Body of pancreas (tissue), 4 donors: ENCODE results near the gene KCNT2. TPM values are rescaled to one million over a fixed set of nuclear protein-coding genes. Genes with fewer than 3 reads are reported as not detected.

ENCODE experiments used
- ATAC-seq: fragments of 150-250 bp; one replicate; pipeline ENCODE4 v1.9.1; 2016
- DNase-seq, 4 donors: peaks; one replicate each; pipeline ENCODE4 v3.0.0-alpha.2; 2019
- H3K27ac ChIP-seq, 4 donors: fragments of 200-600 bp; sonication (generic); 1 replicate in 3 of 4; 2 replicates in 1 of 4; pipeline versions ENCODE4 v1.5.1 to v1.6.1; 2016 to 2019; ENCODE audit warnings: mild to moderate bottlenecking in 1 of 4, mixed read lengths in 1 of 4, moderate library complexity in 1 of 4
- H3K27me3 ChIP-seq, 2 donors: fragments of 200-600 bp; sonication (generic); one replicate each; pipeline ENCODE4 v1.6.0; 2016; ENCODE audit warnings: mild to moderate bottlenecking in 1 of 2
- H3K36me3 ChIP-seq, 2 donors: fragments of 200-600 bp; sonication (generic); replicated peaks in 1 of 2; 2 replicates each; pipeline ENCODE4 v1.5.1; 2016; ENCODE audit warnings: low read depth in 2 of 2; ENCODE audit not compliant: insufficient read depth in 1 of 2
- H3K4me1 ChIP-seq: fragments of 200-600 bp; sonication (generic); one replicate; pipeline ENCODE4 v1.6.0; 2016
- H3K4me3 ChIP-seq, 2 donors: fragments of 200-600 bp; sonication (generic); 1 replicate in 1 of 2; 2 replicates in 1 of 2; pipeline ENCODE4 v1.5.1; 2016 to 2019
- H3K9me3 ChIP-seq, 3 donors: fragments of 200-600 bp; sonication (generic); 1 replicate in 2 of 3; 2 replicates in 1 of 3; pipeline ENCODE4 v1.5.1; 2016
- POLR2A ChIP-seq, 3 donors: fragments of 450-650 bp; IDR thresholded peaks; one replicate each; pipeline ENCODE4 v1.6.1; 2016; ENCODE audit warnings: antibody characterized with exemption in 3 of 3, mild to moderate bottlenecking in 2 of 3
- WGBS, 2 donors: methylation state at CpG; one replicate each; pipeline ENCODE4 v1.1.5; 2017; 5-methylcytosine and 5-hydroxymethylcytosine counted together
- intact Hi-C: fragments of 100-400 bp; cut with DNase I; formaldehyde crosslinking; loops from one replicate; pipeline ENCODE4 v1.15.1; 2023
- total RNA-seq, 2 donors: library from RNA; depleted of rRNA; stranded (reverse); fragments of >200 nt; gene quantifications; one replicate each; pipeline ENCODE4 v1.1.0, GENCODE V29; 2016
- TF ChIP-seq, protein P1 (sequence below), 7 experiments: fragments of 450-650 bp in 4 of 7; fragments of 200-600 bp in 3 of 7; sonication (generic) in 3 of 7; IDR thresholded peaks; one replicate each; pipeline ENCODE4 v1.5.1; 2016 to 2019; ENCODE audit warnings: antibody characterized with exemption in 7 of 7

The KCNT2 gene
- total RNA-seq, 2 donors from 2014 or later: 0.78 to 0.99 TPM

DNA sequence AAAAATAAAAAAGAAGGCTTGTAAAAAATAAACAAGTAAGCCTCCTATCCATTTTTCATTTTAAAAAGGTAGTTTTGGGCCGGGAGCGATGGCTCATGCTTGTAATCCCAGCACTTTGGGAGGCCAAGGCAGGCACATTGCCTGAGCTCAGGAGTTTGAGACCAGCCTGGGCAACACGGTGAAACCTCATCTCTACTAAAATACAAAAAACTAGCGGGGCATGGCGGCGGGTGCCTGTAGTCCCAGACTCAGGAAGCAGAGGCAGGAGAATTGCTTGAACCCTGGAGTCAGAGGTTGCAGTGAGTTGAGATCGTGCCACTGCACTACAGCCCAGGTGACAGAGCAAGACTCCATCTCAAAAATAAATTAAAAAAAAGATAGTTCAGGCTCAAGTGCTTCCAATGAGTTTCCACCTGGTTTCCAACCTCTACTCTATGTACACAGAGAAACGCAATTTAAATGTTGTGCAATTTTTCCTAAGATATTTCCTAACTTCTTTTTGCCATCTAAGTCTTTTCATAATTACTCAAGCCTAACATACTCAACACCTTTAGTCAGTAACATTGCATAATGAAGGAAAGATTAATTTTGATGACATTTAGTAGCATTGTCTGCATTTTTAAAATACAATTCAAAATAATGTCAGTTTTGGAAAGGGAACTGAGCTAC is 106.3 kb downstream of the KCNT2 start:
- DNase-seq: no peak
- H3K4me3 ChIP-seq: no peak overlapping the region
- no peaks in the 10 kb centered on the region for H3K4me1 ChIP-seq
- H3K27me3 ChIP-seq: no peaks in the 10 kb centered on the region
- 75 to 78% methylated on average over 8 of the region's 8 CpGs for WGBS, 2 donors
- intact Hi-C loops: no loop called here
- no peak overlapping the region for H3K27ac ChIP-seq
- no peaks in the 10 kb centered on the region for H3K36me3 ChIP-seq
- ATAC-seq: no peak
- no peak for TF ChIP-seq POLR2A (IDR thresholded peaks at IDR 0.05)
- TF ChIP-seq, protein P1, sequence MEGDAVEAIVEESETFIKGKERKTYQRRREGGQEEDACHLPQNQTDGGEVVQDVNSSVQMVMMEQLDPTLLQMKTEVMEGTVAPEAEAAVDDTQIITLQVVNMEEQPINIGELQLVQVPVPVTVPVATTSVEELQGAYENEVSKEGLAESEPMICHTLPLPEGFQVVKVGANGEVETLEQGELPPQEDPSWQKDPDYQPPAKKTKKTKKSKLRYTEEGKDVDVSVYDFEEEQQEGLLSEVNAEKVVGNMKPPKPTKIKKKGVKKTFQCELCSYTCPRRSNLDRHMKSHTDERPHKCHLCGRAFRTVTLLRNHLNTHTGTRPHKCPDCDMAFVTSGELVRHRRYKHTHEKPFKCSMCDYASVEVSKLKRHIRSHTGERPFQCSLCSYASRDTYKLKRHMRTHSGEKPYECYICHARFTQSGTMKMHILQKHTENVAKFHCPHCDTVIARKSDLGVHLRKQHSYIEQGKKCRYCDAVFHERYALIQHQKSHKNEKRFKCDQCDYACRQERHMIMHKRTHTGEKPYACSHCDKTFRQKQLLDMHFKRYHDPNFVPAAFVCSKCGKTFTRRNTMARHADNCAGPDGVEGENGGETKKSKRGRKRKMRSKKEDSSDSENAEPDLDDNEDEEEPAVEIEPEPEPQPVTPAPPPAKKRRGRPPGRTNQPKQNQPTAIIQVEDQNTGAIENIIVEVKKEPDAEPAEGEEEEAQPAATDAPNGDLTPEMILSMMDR (IDR thresholded peaks at IDR 0.05): no peak
- H3K9me3 ChIP-seq: no peaks in the 10 kb centered on the region

DNA sequence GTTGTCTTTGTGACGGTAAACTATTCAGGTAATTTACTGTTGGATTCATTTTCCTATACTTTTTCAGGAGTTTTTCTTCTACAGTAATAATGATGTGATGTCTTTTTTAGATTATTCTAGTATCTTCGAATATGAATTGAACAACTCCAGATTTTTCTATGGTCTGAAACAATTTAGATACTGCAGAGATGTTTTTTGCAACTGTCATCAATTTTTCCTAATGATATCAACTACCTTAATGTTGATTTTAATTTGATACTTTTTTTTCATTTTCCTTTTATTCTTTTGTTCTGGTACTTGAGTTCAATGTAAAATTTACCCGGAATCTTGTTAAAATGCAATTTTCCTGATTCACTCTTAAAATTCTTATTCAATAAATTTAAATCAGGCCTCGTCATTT is 110.4 kb downstream of the KCNT2 start:
- no peak for DNase-seq
- no peak overlapping the region for H3K27ac ChIP-seq
- no peaks in the 10 kb centered on the region for H3K27me3 ChIP-seq
- intact Hi-C loops: no loop called here
- H3K9me3 ChIP-seq: no peaks in the 10 kb centered on the region
- ATAC-seq: no peak
- WGBS, 2 donors: 64 to 71% methylated on average over 4 of the region's 4 CpGs
- H3K36me3 ChIP-seq: no peaks in the 10 kb centered on the region
- H3K4me1 ChIP-seq: no peaks in the 10 kb centered on the region
- TF ChIP-seq, protein P1 (IDR thresholded peaks at IDR 0.05): no peak
- no peak for TF ChIP-seq POLR2A (IDR thresholded peaks at IDR 0.05)
- H3K4me3 ChIP-seq: no peak overlapping the region

DNA sequence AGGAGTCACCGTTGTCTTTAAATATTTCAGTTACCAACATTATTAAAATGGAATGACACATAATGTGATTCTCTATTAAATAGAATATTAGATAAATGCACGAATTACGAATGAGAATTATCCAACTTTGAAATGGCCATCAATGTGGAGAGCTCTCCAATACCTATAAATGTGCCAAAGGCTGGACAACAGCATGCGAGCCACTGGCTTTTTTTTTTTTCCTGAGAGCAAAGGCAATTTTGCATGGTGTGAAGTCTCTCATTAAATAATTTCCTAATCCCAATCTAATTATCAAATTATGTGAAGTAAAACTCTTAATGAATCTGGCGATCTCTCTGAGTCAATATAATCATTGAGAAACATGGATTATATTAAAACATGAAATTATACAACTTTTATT is 113.5 kb downstream of the KCNT2 start:
- intact Hi-C loops: no loop called here
- TF ChIP-seq POLR2A (IDR thresholded peaks at IDR 0.05): no peak
- TF ChIP-seq, protein P1 (IDR thresholded peaks at IDR 0.05): no peak
- ATAC-seq: no peak

DNA sequence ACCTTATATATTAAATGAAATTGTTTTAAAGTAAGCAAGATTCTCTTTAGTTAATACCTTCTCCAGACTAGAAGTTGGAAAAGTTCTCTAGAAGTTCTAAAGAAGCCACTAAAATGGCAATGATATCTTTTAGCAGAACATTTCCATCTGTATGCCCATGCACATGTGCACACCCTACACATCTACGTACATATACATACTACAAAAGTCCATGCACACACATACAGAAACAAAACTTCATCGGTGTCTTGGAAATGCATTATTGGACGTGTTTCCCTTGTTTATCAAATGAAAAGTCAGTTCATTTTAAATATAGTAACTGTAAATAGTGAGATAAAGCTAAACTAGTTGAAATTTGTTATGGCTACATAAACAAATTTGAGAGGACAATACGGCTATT is 114.4 kb downstream of the KCNT2 start:
- no peak for DNase-seq
- no peak overlapping the region for H3K27ac ChIP-seq
- no peaks in the 10 kb centered on the region for H3K4me1 ChIP-seq
- TF ChIP-seq POLR2A (IDR thresholded peaks at IDR 0.05): no peak
- TF ChIP-seq, protein P1 (IDR thresholded peaks at IDR 0.05): no peak
- H3K4me3 ChIP-seq: no peak overlapping the region
- H3K36me3 ChIP-seq: no peaks in the 10 kb centered on the region
- intact Hi-C loops: no loop called here
- no peak for ATAC-seq
- no peaks in the 10 kb centered on the region for H3K27me3 ChIP-seq
- H3K9me3 ChIP-seq: no peaks in the 10 kb centered on the region
- WGBS, 2 donors: 68 to 72% methylated on average over 4 of the region's 4 CpGs

More for the DNA sequence above, 113.5 kb downstream of the KCNT2 start:
- Histone ChIP-seq H3K36me3 (no peaks in the 10 kb centered on the region), H3K4me3 (no peak overlapping the region), H3K27ac (no peak overlapping the region), H3K9me3 (no peaks in the 10 kb centered on the region), H3K4me1 (no peaks in the 10 kb centered on the region), H3K27me3 (no peaks in the 10 kb centered on the region)
- no peak for DNase-seq
- 78 to 80% methylated on average over 5 of the region's 5 CpGs for WGBS, 2 donors

DNA sequence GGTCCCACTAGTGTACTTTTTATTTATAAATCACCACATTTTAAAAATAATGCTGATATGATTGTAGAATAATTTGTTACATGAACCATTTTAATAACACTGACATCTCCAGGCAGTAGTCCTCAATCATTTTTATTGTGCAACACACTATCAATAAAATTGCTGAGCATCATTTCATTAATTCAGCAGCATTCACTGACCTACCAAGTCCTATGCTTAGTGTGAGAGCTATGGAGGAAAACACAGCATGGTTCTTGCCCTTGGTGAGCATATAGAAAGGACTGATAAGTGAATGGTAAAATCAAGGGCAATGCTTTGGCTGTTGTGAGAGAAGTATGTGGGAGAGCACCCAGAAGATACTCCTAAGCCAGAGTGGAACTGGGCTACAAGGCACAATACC is 119.7 kb downstream of the KCNT2 start:
- no peak overlapping the region for H3K27ac ChIP-seq
- DNase-seq (no peak), ATAC-seq (no peak)
- intact Hi-C loops: no loop called here
- TF ChIP-seq POLR2A (IDR thresholded peaks at IDR 0.05): no peak
- TF ChIP-seq, protein P1 (IDR thresholded peaks at IDR 0.05): no peak
- no peak overlapping the region for H3K4me3 ChIP-seq
- H3K36me3 ChIP-seq: no peaks in the 10 kb centered on the region
- no peaks in the 10 kb centered on the region for H3K9me3 ChIP-seq
- no peaks in the 10 kb centered on the region for H3K27me3 ChIP-seq
- no peaks in the 10 kb centered on the region for H3K4me1 ChIP-seq
